ENCODE data around the gene FOCAD.
A peak's percentile ranks its signal among the peaks of the same experiment; 100 is the strongest.
"Not testable (repeated sequence)": the region's sequence is repeated elsewhere in the genome, so short reads cannot be mapped to it uniquely, and the experiment has no call there.

FOCAD gene

GRCh38 chr9:20903212-20903611, 219.2 kb downstream of the FOCAD start:
- DNase-seq: no peak

GRCh38 chr9:20904995-20905394, 220.9 kb downstream of the FOCAD start:
- no peak for DNase-seq

GRCh38 chr9:20906326-20906725, 222.3 kb downstream of the FOCAD start:
- no peak for DNase-seq

GRCh38 chr9:20908461-20908860, 224.4 kb downstream of the FOCAD start:
- no peak for DNase-seq

- DNase-seq: no peak
These were observed 230.5 kb downstream of the FOCAD start for GRCh38 chr9:20914556-20914955.

GRCh38 chr9:20921362-20921761, 237.3 kb downstream of the FOCAD start:
- no peak for DNase-seq

- no peak for DNase-seq
These were observed 241.4 kb downstream of the FOCAD start for GRCh38 chr9:20925256-20926045.

GRCh38 chr9:20929276-20929675, 245.2 kb downstream of the FOCAD start:
- no peak for DNase-seq

GRCh38 chr9:20930836-20931235, 246.8 kb downstream of the FOCAD start:
- DNase-seq: no peak

- no peak for DNase-seq
These were observed 256.6 kb downstream of the FOCAD start for GRCh38 chr9:20940447-20941173.

- peak; percentile 38 to 52 for DNase-seq
These were observed 257.2 kb downstream of the FOCAD start for GRCh38 chr9:20941174-20941690.

GRCh38 chr9:20944507-20944906, 260.4 kb downstream of the FOCAD start:
- DNase-seq: no peak

- DNase-seq: no peak
These were observed 261.2 kb downstream of the FOCAD start for GRCh38 chr9:20945269-20945668.

- DNase-seq: no peak
These were observed 261.8 kb downstream of the FOCAD start for GRCh38 chr9:20945856-20946255.

- no peak for DNase-seq
These were observed 264.6 kb downstream of the FOCAD start for GRCh38 chr9:20948703-20949102.

GRCh38 chr9:20950707-20951106, 266.6 kb downstream of the FOCAD start:
- DNase-seq: no peak

GRCh38 chr9:20962536-20963225, 278.6 kb downstream of the FOCAD start:
- no peak for DNase-seq

GRCh38 chr9:20972684-20973083, 288.6 kb downstream of the FOCAD start:
- DNase-seq: no peak

- DNase-seq: not testable (repeated sequence)
These were observed 289.3 kb downstream of the FOCAD start for GRCh38 chr9:20973246-20973947.

- DNase-seq: not testable (repeated sequence)
These were observed 290.3 kb downstream of the FOCAD start for GRCh38 chr9:20974191-20974938.

- DNase-seq: no peak
These were observed 294.2 kb downstream of the FOCAD start for GRCh38 chr9:20978249-20978648.

- no peak for DNase-seq
These were observed 296.9 kb downstream of the FOCAD start for GRCh38 chr9:20980832-20981455.
